Neural progenitor cell (in vitro differentiated cells): ENCODE data around the gene CPSF6.
"Not testable (repeated sequence)": the region's sequence is repeated elsewhere in the genome, so short reads cannot be mapped to it uniquely, and the experiment has no call there.

Experiments used
- EZH2 ChIP-seq: fragments of 200-600 bp; sonication (generic); IDR thresholded peaks from 2 replicates; pipeline ENCODE4 v1.6.1; 2017; ENCODE audit warnings: antibody characterized with exemption, mild to moderate bottlenecking, moderate library complexity
- TF ChIP-seq, protein P1 (sequence below): fragments of 200-600 bp; sonication (generic); IDR thresholded peaks from 2 replicates; pipeline ENCODE4 v1.5.1; 2017; ENCODE audit warnings: antibody characterized with exemption, mild to moderate bottlenecking

- TF ChIP-seq, protein P1, sequence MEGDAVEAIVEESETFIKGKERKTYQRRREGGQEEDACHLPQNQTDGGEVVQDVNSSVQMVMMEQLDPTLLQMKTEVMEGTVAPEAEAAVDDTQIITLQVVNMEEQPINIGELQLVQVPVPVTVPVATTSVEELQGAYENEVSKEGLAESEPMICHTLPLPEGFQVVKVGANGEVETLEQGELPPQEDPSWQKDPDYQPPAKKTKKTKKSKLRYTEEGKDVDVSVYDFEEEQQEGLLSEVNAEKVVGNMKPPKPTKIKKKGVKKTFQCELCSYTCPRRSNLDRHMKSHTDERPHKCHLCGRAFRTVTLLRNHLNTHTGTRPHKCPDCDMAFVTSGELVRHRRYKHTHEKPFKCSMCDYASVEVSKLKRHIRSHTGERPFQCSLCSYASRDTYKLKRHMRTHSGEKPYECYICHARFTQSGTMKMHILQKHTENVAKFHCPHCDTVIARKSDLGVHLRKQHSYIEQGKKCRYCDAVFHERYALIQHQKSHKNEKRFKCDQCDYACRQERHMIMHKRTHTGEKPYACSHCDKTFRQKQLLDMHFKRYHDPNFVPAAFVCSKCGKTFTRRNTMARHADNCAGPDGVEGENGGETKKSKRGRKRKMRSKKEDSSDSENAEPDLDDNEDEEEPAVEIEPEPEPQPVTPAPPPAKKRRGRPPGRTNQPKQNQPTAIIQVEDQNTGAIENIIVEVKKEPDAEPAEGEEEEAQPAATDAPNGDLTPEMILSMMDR = not testable (repeated sequence)
- not testable (repeated sequence) for TF ChIP-seq EZH2
Observed at GRCh38 chr12:69265633-69266032, 26.3 kb downstream of the CPSF6 start.
